Islet of Langerhans (tissue), 1 donor: Measurements from ENCODE around the gene PPDPF.

Experiments used
- FAIRE-seq: peaks from one replicate; lab custom pipeline; 2011; peaks lifted over from hg19 to GRCh38; lab: Jason Lieb, UNC

PPDPF gene

GRCh38 chr20:63522091-63522868 lies 1.7 kb downstream of the PPDPF start:
- no peak for FAIRE-seq

DNA sequence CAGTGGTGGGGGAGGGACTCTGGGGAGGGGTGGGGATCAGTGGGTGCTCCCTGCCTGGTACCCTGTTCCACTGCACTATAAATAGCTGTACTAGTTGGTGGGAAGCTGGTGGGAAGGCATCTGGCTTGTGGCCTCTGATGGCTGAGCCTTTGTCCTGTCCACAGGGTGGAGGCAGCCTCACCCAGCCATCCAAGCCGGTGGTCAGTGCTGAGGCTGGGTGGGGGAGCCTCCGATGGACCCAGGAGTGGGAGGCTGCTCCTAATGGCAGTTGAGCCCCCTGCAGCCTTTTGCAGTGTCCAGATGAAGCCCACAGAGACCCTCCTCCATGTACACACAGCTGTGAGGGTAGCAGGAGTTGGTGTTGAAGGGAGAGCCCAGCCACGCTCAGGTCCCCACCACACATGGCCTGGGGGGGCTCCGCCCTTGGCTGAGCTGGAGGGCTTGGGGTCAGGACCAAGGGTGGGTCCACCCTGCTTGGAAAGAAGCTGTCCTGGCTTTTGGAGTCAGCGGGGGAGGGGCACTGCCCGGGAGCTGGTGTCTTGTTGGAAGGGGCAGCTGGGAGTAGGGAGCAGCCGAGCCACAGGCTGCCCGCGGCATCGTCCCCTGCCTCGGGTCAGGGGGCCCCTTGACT lies 2.5 kb downstream of the PPDPF start:
- FAIRE-seq, result no peak

DNA sequence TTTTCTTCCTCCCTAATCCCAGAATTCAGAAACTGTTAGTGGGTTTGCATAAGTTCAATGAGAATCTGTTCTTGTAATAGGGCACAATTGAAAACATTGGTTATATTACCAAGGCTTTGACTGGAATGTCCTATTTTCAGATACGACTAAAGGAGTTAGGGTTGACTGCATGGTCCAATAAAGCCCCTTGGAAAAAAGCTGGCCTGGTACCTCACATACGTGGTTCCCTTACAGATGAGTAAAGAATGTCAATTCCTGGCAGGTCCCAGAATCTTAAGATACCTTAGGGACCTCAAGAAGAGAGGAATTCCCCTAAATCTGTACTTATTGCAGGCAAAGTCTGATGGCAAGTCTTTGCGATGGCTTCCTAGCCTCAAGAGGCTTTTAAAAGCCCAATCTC lies 4.6 kb downstream of the PPDPF start:
- FAIRE-seq, result no peak

- FAIRE-seq, result no peak
These were observed 5.4 kb downstream of the PPDPF start for GRCh38 chr20:63525971-63526370.

DNA sequence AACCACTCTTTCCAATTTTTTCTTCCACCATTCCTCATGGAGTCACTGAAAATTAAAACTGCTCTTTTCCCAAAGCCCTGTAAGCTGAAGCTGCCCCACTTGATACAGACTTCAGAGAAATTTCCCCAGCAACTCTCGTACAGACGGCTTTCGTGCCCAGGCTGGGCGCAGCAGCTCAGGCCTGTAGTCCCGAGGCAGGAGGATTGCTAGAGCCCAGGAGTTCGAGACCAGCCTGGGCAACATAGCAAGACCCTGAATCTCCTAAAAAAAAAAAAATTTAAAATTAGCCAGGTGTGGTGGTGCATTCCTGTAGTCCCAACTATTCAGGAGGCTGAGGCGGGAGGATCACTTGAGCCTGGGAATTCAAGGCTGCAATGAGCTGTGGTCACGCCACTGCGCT lies 6.6 kb downstream of the PPDPF start:
- no peak for FAIRE-seq

DNA sequence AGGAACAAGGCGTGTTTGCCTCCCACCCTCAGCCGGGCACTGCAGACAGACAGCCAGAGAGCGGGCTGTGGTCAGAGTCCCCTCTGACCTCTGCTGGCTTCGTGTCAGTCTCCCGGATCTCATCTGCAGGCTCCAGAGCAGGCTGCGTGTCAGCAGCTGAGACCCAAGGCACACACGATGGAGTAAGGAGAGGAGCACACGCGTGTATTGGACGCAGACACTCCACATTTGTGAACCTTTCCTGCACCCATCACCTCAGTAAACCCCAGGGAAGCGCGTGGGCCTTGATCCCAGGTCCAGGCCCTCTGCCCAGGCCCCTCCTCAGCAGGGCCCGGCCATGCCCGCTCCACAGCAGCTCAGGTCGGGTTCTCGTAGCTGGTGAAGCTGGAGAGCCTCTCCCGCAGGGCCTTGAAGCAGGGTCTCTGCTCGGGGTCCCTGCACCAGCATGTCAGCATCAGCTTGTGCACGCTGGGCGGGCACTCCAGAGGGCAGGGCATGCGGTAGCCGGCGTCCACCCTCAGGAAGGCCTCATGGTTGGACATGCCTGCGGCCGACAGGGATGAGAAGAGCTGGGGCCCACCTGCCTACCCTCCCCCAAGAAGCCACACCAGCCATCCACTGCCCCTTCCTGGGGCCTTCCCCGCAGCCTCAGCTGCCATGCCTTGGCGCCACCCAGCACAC lies 8.8 kb downstream of the PPDPF start:
- no peak for FAIRE-seq

- FAIRE-seq, result no peak
These were observed 9.6 kb downstream of the PPDPF start for GRCh38 chr20:63529861-63530787.

DNA sequence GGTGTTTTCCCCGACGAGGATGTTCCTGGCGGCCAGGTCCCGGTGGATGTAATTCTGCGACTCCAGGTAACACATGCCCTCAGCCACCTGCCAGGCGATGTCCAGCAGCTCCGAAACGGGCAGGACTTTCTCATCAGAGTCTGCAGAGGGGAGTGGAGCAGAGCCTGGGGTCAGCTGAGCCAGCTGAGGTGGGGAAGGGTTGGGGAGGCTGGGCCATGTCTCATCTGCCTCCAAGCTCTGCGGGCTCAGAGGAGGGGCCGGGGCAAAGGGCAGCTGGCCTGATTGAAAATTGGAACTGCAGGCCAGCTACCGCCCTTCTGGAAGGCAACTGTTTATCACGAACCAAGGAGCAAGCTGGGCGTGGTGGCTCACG lies 10.2 kb downstream of the PPDPF start:
- no peak for FAIRE-seq

DNA sequence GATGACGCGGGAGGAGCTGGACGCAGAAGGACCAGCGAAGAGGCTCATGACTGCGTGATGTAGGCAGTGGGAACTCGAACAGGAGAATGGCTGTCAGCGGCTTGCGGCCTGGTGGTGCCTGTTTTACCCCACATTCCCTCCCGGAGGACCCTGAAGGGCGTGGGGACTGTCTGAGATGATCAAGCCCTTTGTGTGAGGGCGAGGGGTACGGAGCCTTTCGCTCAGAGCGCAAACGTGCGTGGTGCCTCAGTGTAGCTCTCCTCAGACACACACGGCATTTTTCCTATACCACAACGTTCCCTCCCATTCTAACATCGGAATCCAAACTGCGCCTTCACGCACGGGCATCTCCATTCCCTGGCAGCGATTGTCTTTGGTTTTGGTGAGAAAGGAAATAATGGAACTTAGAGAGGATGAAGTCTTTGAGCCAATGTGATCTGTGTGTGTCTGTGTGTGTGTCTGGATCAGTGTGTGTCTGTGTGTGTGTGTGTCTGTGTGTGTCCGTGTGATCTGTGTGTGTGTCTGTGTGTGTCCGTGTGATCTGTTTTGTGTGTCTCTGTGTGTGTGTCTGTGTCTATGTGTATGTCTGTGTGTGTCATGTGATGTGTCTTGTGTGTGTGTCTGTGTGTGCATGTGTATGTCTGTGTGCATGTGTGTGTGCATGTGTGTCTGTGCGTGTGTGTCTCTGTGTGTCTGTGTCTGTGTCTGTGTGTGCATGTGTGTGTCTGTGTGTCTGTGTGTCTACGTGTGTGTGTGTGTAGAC lies 11.3 kb downstream of the PPDPF start:
- no peak for FAIRE-seq

DNA sequence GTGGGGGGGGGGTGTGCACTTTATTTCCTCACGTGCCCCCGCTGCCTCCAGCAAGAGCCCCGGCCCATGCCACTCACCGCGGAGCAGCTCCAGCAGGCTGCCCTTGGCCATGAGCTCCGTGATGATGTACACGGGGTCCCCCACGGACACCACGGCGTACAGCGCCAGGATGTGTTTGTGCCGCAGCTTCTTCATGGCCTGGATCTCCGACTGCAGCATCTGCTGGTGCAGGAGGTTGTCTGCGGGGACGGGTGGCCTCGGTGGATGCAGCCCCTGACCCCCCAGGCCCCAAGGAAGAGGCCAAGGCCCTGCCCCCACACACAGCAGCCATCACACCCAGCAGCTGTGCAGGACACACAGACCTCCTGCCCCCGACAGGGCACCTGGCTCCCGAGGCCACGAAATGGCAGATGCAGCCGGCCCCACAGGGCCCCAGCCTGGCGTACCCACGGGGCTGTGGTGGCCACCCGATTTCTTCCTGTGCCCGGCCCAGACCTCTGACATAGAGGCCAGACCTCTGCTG lies 11.9 kb downstream of the PPDPF start:
- no peak for FAIRE-seq

DNA sequence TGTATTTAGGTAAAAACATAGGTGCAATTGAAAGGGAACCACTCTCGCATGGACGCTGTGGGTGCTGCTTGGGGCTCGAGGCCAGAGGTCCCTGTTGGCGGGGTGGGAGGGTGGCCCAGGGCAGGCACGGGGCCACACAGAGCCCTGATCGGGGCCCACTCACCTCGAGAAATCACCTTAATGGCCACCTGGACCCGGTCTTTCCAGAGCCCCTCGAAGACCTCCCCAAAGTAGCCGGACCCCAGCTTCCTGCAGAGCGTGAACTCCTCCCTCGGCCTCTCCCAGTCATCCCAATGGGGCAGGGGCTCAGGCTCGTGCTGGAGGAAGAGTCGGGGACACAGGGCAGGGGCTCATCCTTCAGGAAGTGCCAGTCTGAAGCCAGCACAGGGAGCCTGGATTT lies 12.8 kb downstream of the PPDPF start:
- no peak for FAIRE-seq

DNA sequence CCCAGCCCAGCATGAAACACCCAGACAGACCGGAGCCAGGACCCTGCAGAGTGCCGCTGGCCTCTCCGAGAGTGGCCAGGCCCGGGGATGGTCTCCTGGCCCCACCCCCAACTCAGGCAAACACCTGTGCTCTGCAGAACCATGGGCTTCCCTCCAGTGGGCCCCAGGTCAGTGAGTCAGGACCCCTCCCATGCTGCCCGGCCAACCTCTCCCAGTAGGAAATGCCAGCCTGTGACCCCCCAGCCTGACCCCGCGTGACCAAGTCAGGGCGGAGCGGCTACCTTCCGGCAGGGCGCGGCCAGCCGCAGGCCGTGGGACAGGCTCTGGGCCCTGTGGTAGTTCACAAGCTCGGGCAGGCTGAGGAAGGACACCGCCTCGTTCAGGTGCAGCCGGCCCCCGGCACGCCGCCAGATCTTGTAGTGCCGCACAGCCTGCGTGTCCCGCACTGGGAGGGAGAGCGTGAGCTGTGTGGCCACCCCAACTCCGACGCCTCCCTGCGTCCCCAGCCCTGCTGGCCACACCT lies 13.4 kb downstream of the PPDPF start:
- FAIRE-seq, result no peak

DNA sequence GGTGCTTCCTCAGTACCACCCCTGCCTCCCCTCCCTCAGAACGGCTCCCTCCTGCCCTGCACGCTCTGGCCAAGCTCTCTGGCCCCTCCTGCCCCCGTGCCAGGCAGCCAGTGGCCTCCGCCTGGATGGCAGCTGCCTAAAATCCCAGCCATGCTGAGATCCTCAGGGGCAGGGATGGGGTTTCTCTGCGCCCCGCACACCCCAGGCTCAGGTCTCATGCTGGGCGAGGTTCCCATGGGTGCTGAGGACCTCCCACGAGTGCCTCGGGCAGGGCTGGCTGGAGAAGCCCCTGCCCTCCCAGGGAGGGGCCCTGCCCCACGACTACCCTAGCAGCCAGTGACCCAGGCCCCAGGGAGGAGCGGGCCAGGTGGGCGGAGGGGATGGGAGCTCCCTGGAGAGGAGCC lies 13.9 kb downstream of the PPDPF start:
- FAIRE-seq, result no peak

DNA sequence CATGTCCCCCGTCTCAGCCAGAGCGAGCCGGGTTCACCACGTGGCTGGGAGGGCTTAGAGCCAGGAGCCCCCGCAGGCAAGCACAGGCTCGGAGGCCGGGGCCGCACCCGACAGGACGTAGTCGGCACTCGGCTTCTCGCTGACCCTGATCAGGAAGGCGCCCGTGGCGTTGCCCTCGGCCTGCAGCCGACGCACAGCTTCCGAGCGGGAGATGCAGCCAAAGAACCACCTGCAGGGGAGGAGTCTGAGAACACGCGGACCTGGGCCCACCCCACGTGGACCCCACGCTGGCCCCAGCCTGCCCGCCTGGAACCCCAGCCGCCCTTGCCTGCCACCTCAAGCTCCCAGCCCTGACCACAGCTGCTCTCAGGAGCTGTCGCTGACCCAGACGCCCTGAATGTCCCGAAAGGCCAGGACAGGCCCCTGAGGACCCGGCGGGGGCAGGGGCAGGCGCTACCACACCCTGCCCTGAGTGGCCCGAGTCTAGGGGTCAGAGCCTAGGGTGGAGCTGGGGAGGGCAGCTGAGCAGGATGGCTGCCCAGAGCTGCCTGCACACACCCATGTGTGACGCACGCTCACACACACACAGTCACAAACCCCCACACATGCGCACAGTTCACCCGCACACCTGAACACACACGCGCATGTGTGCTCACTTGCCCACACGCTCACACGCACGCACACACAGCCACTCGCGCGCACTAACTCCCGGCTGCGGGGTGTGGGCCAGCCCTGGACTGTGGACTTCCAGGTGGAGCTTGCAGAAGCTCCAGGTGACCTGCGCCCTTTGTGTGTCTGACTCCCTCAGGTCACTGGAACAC lies 14.5 kb downstream of the PPDPF start:
- FAIRE-seq, result no peak

DNA sequence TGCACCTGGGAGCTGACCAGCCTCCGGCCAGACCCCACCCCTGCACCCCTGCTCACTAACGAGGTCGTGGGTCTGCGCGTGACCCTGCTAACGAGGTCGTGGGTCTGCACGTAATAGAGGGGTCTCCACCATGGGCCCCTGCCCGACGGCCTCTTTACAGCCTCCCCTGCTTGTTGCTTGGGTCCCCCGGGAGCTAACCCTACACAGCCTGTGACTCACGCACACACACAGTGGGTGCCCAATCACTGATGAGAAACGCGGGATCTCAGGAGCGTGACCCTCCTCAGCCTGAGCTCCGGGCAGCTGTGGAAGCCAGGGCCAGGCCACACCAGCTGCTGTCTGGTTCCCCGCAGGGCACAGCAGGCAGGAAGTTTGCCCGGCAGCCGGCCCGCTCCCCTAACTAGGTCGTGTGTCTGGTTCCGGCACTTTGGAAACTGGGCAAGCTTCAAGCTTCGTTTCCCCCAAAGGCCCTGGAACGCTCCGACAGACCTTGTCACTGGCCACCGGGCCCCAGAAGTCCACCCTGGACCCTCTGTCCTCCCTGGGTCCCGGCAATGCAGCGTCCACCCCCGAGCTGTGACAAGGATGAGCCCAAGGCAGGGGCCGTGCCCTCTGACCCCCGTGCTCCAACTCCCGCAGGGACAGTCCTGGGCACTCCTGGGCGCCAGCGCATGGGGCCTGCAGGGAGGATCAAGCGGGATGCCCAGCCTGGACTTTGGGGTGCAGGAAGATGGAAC lies 15.8 kb downstream of the PPDPF start:
- no peak for FAIRE-seq

DNA sequence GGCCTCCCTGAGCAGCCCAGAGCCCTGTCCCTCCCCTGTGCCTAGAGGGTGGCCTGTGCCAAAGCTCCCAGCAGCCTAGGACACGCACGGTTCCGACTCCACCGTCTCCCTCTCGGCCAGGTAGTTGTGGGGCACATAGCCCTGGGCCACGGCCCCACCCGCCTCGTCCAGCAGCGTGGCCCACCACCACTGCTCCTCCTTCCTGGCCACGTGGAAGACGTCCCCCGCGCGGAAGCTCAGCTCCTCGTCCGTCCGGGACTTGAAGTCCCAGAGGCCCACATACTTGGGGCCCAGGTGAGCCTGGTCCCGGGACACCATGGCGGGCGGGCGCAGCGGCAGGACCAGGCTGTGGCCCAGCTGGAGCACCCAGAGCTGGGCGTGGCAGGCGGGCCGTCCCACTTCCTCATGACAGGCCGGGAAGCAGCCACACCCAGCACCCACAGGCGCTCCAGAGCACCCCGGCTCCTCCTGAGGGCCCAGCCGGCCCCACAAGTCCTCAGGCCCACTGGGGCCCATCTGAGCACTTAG lies 16.5 kb downstream of the PPDPF start, which contains the start of gene PTK6:
Gene PTK6 (minus strand): TSS at position 380 of the 528 bp plus-strand sequence. CDS start 62 bp downstream, at position 318.
- no peak for FAIRE-seq

DNA sequence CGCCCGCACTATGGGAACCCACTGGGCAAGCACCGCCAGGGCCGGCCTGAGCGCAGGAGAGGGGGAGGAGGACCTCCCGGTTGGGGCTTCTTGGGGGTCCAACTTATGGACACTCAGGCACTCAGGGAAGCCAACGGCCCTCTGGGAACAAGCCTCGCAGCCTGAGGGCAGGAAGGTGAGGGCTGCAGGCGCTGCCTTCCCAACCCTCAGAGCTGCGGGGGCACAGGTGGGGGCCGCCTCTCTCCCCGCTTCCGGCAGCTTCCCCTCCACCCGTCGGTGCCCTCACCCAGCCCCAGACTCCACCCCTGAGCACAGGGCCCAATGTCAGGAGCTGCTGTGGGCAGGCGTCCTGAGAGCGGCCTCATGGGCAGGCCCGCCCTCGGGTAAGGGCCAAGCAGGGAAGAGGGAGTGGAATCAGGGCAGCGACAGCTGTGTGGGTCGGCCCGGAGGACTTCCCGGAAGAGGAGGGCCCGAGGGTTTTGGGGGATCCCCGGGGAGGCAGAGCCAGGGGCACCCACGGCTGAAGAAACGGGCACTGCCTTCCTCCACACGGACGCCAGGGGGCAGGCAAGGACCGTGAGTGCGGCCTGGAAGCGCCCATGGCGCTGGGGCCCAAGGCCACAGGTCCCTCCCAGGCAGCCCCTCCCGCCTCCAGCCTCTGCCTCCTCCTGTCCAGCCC lies 17.1 kb downstream of the PPDPF start:
- FAIRE-seq, result no peak
